Upper lobe of left lung (tissue), 6 donors: ENCODE results near the gene CCDC177. TPM values are rescaled to one million over a fixed set of nuclear protein-coding genes. Genes with fewer than 3 reads are reported as not detected.

Experiments
- ATAC-seq, 2 donors: fragments of 200-7000 bp; cut with Tn5 transposase; one replicate each; pipeline ENCODE4 v1.9.1; 2022; ENCODE audit warnings: mild to moderate bottlenecking in 2 of 2, moderate library complexity in 2 of 2; ENCODE audit not compliant: low FRiP score in 2 of 2
- DNase-seq, 2 donors: peaks; one replicate each; pipeline ENCODE4 v3.0.0-alpha.2; 2019 to 2020
- H3K27ac ChIP-seq, 4 donors: fragments of 200-600 bp; sonication (generic); one replicate each; pipeline ENCODE4 v1.5.1; 2016 to 2019
- H3K27me3 ChIP-seq, 4 donors: fragments of 200-600 bp; sonication (generic); one replicate each; pipeline ENCODE4 v1.5.1; 2017 to 2019
- H3K36me3 ChIP-seq, 4 donors: fragments of 200-600 bp; sonication (generic); one replicate each; pipeline ENCODE4 v1.5.1; 2016 to 2019
- H3K4me1 ChIP-seq, 4 donors: fragments of 200-600 bp; sonication (generic); one replicate each; pipeline ENCODE4 v1.5.1; 2018 to 2019
- H3K4me3 ChIP-seq, 4 donors: fragments of 200-600 bp; sonication (generic); one replicate each; pipeline ENCODE4 v1.5.1; 2017 to 2019; ENCODE audit warnings: mild to moderate bottlenecking in 2 of 4, moderate library complexity in 1 of 4
- H3K9me3 ChIP-seq, 4 donors: fragments of 200-600 bp; sonication (generic); one replicate each; pipeline ENCODE4 v1.5.1; 2018 to 2019
- CTCF ChIP-seq, 6 experiments: fragments of 450-650 bp in 4 of 6; fragments of 200-600 bp in 2 of 6; sonication (generic) in 2 of 6; IDR thresholded peaks; one replicate each; pipeline ENCODE4 v1.5.1; 2016 to 2019; ENCODE audit warnings: antibody characterized with exemption in 6 of 6
- EP300 ChIP-seq, 4 donors: sonication (generic); formaldehyde crosslinking; IDR thresholded peaks; one replicate each; pipeline ENCODE4 v1.5.1; 2017; ENCODE audit warnings: antibody characterized with exemption in 4 of 4, control low read depth in 2 of 4
- POLR2A ChIP-seq, 4 donors: fragments of 450-650 bp; IDR thresholded peaks; one replicate each; pipeline ENCODE4 v1.5.1; 2016 to 2017; ENCODE audit warnings: antibody characterized with exemption in 4 of 4, mild to moderate bottlenecking in 2 of 4
- POLR2AphosphoS5 ChIP-seq, 2 donors: sonication (generic); formaldehyde crosslinking; IDR thresholded peaks; one replicate each; pipeline ENCODE4 v1.5.1; 2017; ENCODE audit warnings: antibody characterized with exemption in 2 of 2
- WGBS, 2 donors: methylation state at CpG; one replicate each; pipeline ENCODE4 v1.1.5; 2017 to 2018; 5-methylcytosine and 5-hydroxymethylcytosine counted together
- total RNA-seq, 6 donors: library from RNA; depleted of rRNA in 4 of 6; stranded (reverse); fragments of >200 nt in 4 of 6; gene quantifications; one replicate each; pipeline versions ENCODE4 v1.1.0 to v1.2.1, GENCODE V29; 2016 to 2021
- donor health status: DM: no; HTN: no; CAD: no; lungs with moderate emphysema.
- donor health status: DM: no; HTN: yes; CAD: no; lungs with severe emphysema.

Gene CCDC177
- total RNA-seq, 6 donors from 2014 or later: not detected

- peaks cover 0 to 4% (median 0%) of the 10 kb centered on the region in 4 donors for H3K4me1 ChIP-seq
- H3K36me3 ChIP-seq: no peaks in the 10 kb centered on the region
- WGBS, 2 donors: 88 to 90% methylated on average over 2 to 3 of the region's 3 CpGs
- TF ChIP-seq POLR2A (IDR thresholded peaks at IDR 0.05): no peak
- no peak for TF ChIP-seq EP300 (IDR thresholded peaks at IDR 0.05)
- no peak for TF ChIP-seq POLR2AphosphoS5 (IDR thresholded peaks at IDR 0.05)
- DNase-seq (no peak), ATAC-seq (no peak)
- no peak overlapping the region for H3K4me3 ChIP-seq
- H3K27ac ChIP-seq: no peak overlapping the region
- H3K9me3 ChIP-seq: no peaks in the 10 kb centered on the region
- no peaks in the 10 kb centered on the region for H3K27me3 ChIP-seq
Observed at GRCh38 chr14:69529563-69529962, 45.1 kb downstream of the CCDC177 start.

GRCh38 chr14:69528930-69529329 is 45.7 kb downstream of the CCDC177 start:
- H3K36me3 ChIP-seq: no peaks in the 10 kb centered on the region
- ATAC-seq: no peak
- no peaks in the 10 kb centered on the region for H3K27me3 ChIP-seq
- 92 to 97% methylated on average over 5 of the region's 5 CpGs for WGBS, 2 donors
- H3K27ac ChIP-seq: no peak overlapping the region
- TF ChIP-seq CTCF (IDR thresholded peaks at IDR 0.05) (no peak), EP300 (IDR thresholded peaks at IDR 0.05) (no peak), POLR2AphosphoS5 (IDR thresholded peaks at IDR 0.05) (no peak), POLR2A (IDR thresholded peaks at IDR 0.05) (no peak)
- peak in 1 of 2 donors; percentile 47 for DNase-seq
- no peaks in the 10 kb centered on the region for H3K9me3 ChIP-seq
- H3K4me1 ChIP-seq: peaks cover 0 to 4% (median 0%) of the 10 kb centered on the region in 4 donors
- H3K4me3 ChIP-seq: no peak overlapping the region

- TF ChIP-seq POLR2A (IDR thresholded peaks at IDR 0.05): no peak
- no peak for TF ChIP-seq CTCF (IDR thresholded peaks at IDR 0.05)
- TF ChIP-seq POLR2AphosphoS5 (IDR thresholded peaks at IDR 0.05): no peak
- no peak for TF ChIP-seq EP300 (IDR thresholded peaks at IDR 0.05)
- H3K27me3 ChIP-seq: no peaks in the 10 kb centered on the region
- WGBS, 2 donors: 75 to 86% methylated on average over 3 to 9 of the region's 9 CpGs
- no peak for ATAC-seq
- H3K27ac ChIP-seq: no peak overlapping the region
- H3K36me3 ChIP-seq: no peaks in the 10 kb centered on the region
- DNase-seq: peak in 1 of 2 donors; percentile 33
- no peaks in the 10 kb centered on the region for H3K9me3 ChIP-seq
- no peak overlapping the region for H3K4me3 ChIP-seq
- peaks cover 0 to 4% (median 0%) of the 10 kb centered on the region in 4 donors for H3K4me1 ChIP-seq
Observed at GRCh38 chr14:69528143-69528542, 46.5 kb downstream of the CCDC177 start.

GRCh38 chr14:69527635-69528034 is 47.0 kb downstream of the CCDC177 start:
- Histone ChIP-seq H3K27ac (no peak overlapping the region), H3K36me3 (no peaks in the 10 kb centered on the region), H3K9me3 (no peaks in the 10 kb centered on the region), H3K27me3 (no peaks in the 10 kb centered on the region), H3K4me1 (peaks cover 0 to 4% (median 0%) of the 10 kb centered on the region in 4 donors), H3K4me3 (no peak overlapping the region)
- 91 to 100% methylated on average over 7 to 12 of the region's 14 CpGs for WGBS, 2 donors
- peak in 1 of 2 donors; percentile 57 for DNase-seq
- ATAC-seq: no peak
- TF ChIP-seq CTCF (IDR thresholded peaks at IDR 0.05): no peak
- no peak for TF ChIP-seq EP300 (IDR thresholded peaks at IDR 0.05)
- no peak for TF ChIP-seq POLR2A (IDR thresholded peaks at IDR 0.05)
- no peak for TF ChIP-seq POLR2AphosphoS5 (IDR thresholded peaks at IDR 0.05)

GRCh38 chr14:69525896-69526295 is 48.8 kb downstream of the CCDC177 start:
- no peak overlapping the region for H3K27ac ChIP-seq
- TF ChIP-seq POLR2AphosphoS5 (IDR thresholded peaks at IDR 0.05): no peak
- TF ChIP-seq CTCF (IDR thresholded peaks at IDR 0.05): no peak
- TF ChIP-seq EP300 (IDR thresholded peaks at IDR 0.05): no peak
- no peak for TF ChIP-seq POLR2A (IDR thresholded peaks at IDR 0.05)
- H3K9me3 ChIP-seq: no peaks in the 10 kb centered on the region
- no peak overlapping the region for H3K4me3 ChIP-seq
- H3K36me3 ChIP-seq: no peaks in the 10 kb centered on the region
- DNase-seq: no peak
- no peak for ATAC-seq
- WGBS, 2 donors: 82 to 88% methylated on average over 6 of the region's 6 CpGs
- H3K4me1 ChIP-seq: no peaks in the 10 kb centered on the region
- no peaks in the 10 kb centered on the region for H3K27me3 ChIP-seq
